HepG2 (cell line): ENCODE results near the gene COQ6. TPM values are rescaled to one million over a fixed set of nuclear protein-coding genes. Genes with fewer than 3 reads are reported as not detected.

ENCODE experiments used
- ADNP ChIP-seq: sonication (generic); formaldehyde crosslinking; IDR thresholded peaks from 2 replicates; pipeline ENCODE4 v1.4.0; 2020; ENCODE audit warnings: missing genetic modification reagents
- FOXM1 ChIP-seq: sonication (generic); formaldehyde crosslinking; IDR thresholded peaks from 2 replicates; pipeline ENCODE4 v1.5.0; 2020; ENCODE audit warnings: missing genetic modification reagents
- GATA4 ChIP-seq: sonication (generic); IDR thresholded peaks from 2 replicates; pipeline ENCODE4 v1.6.1; 2016; ENCODE audit warnings: antibody characterized with exemption, low read depth, borderline replicate concordance
- HMG20B ChIP-seq: conservative IDR thresholded peaks from 2 replicates; pipeline ENCODE4 v1.6.1; 2016; ENCODE audit warnings: missing genetic modification reagents, missing compliant biosample characterization
- KAT8 ChIP-seq: IDR thresholded peaks from 2 replicates; pipeline ENCODE4 v1.6.1; 2016; ENCODE audit warnings: missing genetic modification reagents, missing compliant biosample characterization
- MED1 ChIP-seq: sonication (generic); formaldehyde crosslinking; IDR thresholded peaks from 2 replicates; pipeline ENCODE4 v1.4.0; 2020; ENCODE audit warnings: missing genetic modification reagents
- MEF2D ChIP-seq: sonication (generic); formaldehyde crosslinking; IDR thresholded peaks from 2 replicates; pipeline ENCODE4 v1.5.1; 2020; ENCODE audit warnings: mild to moderate bottlenecking, missing genetic modification reagents
- PHF21A ChIP-seq: sonication (generic); formaldehyde crosslinking; IDR thresholded peaks from 2 replicates; pipeline ENCODE4 v1.5.0; 2020; ENCODE audit warnings: mild to moderate bottlenecking, missing genetic modification reagents
- PPARG ChIP-seq: conservative IDR thresholded peaks from 2 replicates; pipeline ENCODE4 v1.6.1; 2016; ENCODE audit warnings: missing biosample characterization, missing genetic modification reagents
- PRDM15 ChIP-seq: sonication (generic); formaldehyde crosslinking; IDR thresholded peaks from 2 replicates; pipeline ENCODE4 v1.4.0; 2020; ENCODE audit warnings: missing genetic modification reagents
- RARA ChIP-seq: IDR thresholded peaks from 2 replicates; pipeline ENCODE4 v1.6.1; 2016; ENCODE audit warnings: missing genetic modification reagents, missing compliant biosample characterization
- RFX5 ChIP-seq: IDR thresholded peaks from 2 replicates; pipeline ENCODE4 v1.6.1; 2011; ENCODE audit warnings: low read depth, low read length, improper control_type of control experiment
- RFXAP ChIP-seq: sonication (generic); formaldehyde crosslinking; IDR thresholded peaks from 2 replicates; pipeline ENCODE4 v1.4.0; 2020; ENCODE audit warnings: missing genetic modification reagents, borderline replicate concordance
- SAP130 ChIP-seq: IDR thresholded peaks from 2 replicates; pipeline ENCODE4 v1.6.1; 2016; ENCODE audit warnings: low read depth
- SATB2 ChIP-seq: sonication (generic); formaldehyde crosslinking; IDR thresholded peaks from 2 replicates; pipeline ENCODE4 v1.5.0; 2020; ENCODE audit warnings: missing genetic modification reagents
- SP140L ChIP-seq: sonication (generic); formaldehyde crosslinking; IDR thresholded peaks from 2 replicates; pipeline ENCODE4 v1.4.0; 2020; ENCODE audit warnings: missing genetic modification reagents, borderline replicate concordance
- SP2 ChIP-seq: sonication (generic); formaldehyde crosslinking; IDR thresholded peaks from 2 replicates; pipeline ENCODE4 v1.5.1; 2020; ENCODE audit warnings: mild to moderate bottlenecking, missing genetic modification reagents
- STAT5B ChIP-seq: sonication (generic); formaldehyde crosslinking; IDR thresholded peaks from 2 replicates; pipeline ENCODE4 v1.4.0; 2020; ENCODE audit warnings: missing genetic modification reagents
- YEATS2 ChIP-seq: sonication (generic); formaldehyde crosslinking; IDR thresholded peaks from 2 replicates; pipeline ENCODE4 v1.4.0; 2020; ENCODE audit warnings: missing genetic modification reagents, borderline replicate concordance
- ZNF274 ChIP-seq: sonication (generic); formaldehyde crosslinking; IDR thresholded peaks from 2 replicates; pipeline ENCODE4 v1.5.1; 2020; ENCODE audit warnings: mild to moderate bottlenecking, missing genetic modification reagents
- ZNF282 ChIP-seq: fragments of 450-650 bp; IDR thresholded peaks from 2 replicates; pipeline ENCODE4 v1.6.1; 2018; ENCODE audit not compliant: partially characterized antibody
- ZNF552 ChIP-seq: sonication (generic); formaldehyde crosslinking; IDR thresholded peaks from 2 replicates; pipeline ENCODE4 v1.9.0; 2022; ENCODE audit warnings: missing genetic modification reagents, mild to moderate bottlenecking, borderline replicate concordance
- ZNF747 ChIP-seq: sonication (generic); formaldehyde crosslinking; IDR thresholded peaks from 2 replicates; pipeline ENCODE4 v1.8.1; 2023; ENCODE audit warnings: missing genetic modification reagents, mild to moderate bottlenecking, borderline replicate concordance
- ZNF761 ChIP-seq: sonication (generic); formaldehyde crosslinking; conservative IDR thresholded peaks from 2 replicates; pipeline ENCODE4 v1.4.0; 2020; ENCODE audit warnings: mild to moderate bottlenecking, missing genetic modification reagents
- ZNF816 ChIP-seq: sonication (generic); formaldehyde crosslinking; IDR thresholded peaks from 2 replicates; pipeline ENCODE4 v1.8.0; 2022; ENCODE audit warnings: missing genetic modification reagents, mild to moderate bottlenecking, borderline replicate concordance
- polyA plus RNA-seq, 8 experiments: library from polyadenylated mRNA; depleted of rRNA in 3 of 8; stranded (reverse) in 7 of 8; unstranded in 1 of 8; fragments of >200 nt; fragmentation: Illumina TruSeq in 4 of 8; extraction: Trizol in 4 of 8; gene quantifications; 2 replicates each; pipeline versions ENCODE4 v1.2.1 to v1.2.3, GENCODE V29; 2011 to 2016; ENCODE audit warnings: low read depth in 4 of 8, missing spikeins in 1 of 8, mixed read lengths in 1 of 8; ENCODE audit not compliant: insufficient read depth in 1 of 8
- total RNA-seq, 5 experiments: library from RNA; depleted of rRNA; stranded (reverse); fragments of >200 nt; fragmentation: Illumina TruSeq; extraction: Trizol; gene quantifications; 2 replicates each; pipeline ENCODE4 v1.2.3, GENCODE V29; 2016; ENCODE audit warnings: low read depth in 1 of 5
- TF ChIP-seq, protein P1 (sequence below): sonication (generic); formaldehyde crosslinking; IDR thresholded peaks from 2 replicates; pipeline ENCODE4 v1.5.0; 2020; ENCODE audit warnings: missing genetic modification reagents, mild to moderate bottlenecking, borderline replicate concordance

The COQ6 gene
- total and polyA plus RNA-seq, 2 of the 13 experiments (the other 11 are each of a cell fraction or from before 2014, with no cell fraction given), result 18.9 to 34.7 TPM

DNA sequence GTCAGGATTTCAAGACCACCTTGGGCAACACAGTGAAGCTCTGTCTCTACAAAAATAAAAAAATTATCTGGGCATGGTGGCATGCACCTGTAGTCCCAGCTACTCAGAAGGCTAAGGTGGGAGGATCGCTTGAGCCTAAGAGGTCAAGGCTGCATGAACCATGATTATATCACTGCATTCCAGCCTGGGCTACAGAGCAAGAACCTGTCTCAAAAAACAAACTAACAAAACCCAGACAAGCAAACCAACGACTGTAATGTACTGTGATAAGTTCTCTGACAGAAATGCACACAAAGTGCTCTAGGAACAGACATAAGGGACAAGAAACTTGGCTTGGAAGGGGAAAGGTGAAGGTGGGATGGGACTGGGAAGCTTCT is 46.6 kb downstream of the COQ6 start (continued):
- TF ChIP-seq PRDM15 (CRISPR knock-in tag) (no peak), PHF21A (peak; percentile 60; the same call in 1 of the 2 replicates), SATB2 (CRISPR knock-in tag) (no peak), MED1 (peak; percentile 81; the same call in 1 of the 2 replicates), FOXM1 (CRISPR knock-in tag) (no peak), ZNF761 (CRISPR knock-in tag) (no peak), SP140L (CRISPR knock-in tag) (no peak), ADNP (CRISPR knock-in tag) (no peak), RFXAP (CRISPR knock-in tag) (no peak), RFX5 (no peak), ZNF282 (no peak), ZNF816 (0 out of 2 replicates have a peak, but pooled peaks have one; percentile 64), GATA4 (no peak), HMG20B (CRISPR knock-in tag) (peak; percentile 61; the same call in 1 of the 2 replicates), YEATS2 (CRISPR knock-in tag) (no peak), ZNF274 (CRISPR knock-in tag) (no peak), STAT5B (no peak), RARA (CRISPR knock-in tag) (peak; percentile 95), SAP130 (CRISPR knock-in tag) (peak; percentile 59; the same call in 1 of the 2 replicates), PPARG (CRISPR knock-in tag) (peak; percentile 77; the same call in 1 of the 2 replicates), ZNF747 (CRISPR knock-in tag) (no peak), ZNF552 (CRISPR knock-in tag) (no peak), MEF2D (CRISPR knock-in tag) (0 out of 2 replicates have a peak, but pooled peaks have one; percentile 22), SP2 (CRISPR knock-in tag) (no peak), KAT8 (CRISPR knock-in tag) (peak; percentile 41; the same call in 1 of the 2 replicates)
- TF ChIP-seq, protein P1, sequence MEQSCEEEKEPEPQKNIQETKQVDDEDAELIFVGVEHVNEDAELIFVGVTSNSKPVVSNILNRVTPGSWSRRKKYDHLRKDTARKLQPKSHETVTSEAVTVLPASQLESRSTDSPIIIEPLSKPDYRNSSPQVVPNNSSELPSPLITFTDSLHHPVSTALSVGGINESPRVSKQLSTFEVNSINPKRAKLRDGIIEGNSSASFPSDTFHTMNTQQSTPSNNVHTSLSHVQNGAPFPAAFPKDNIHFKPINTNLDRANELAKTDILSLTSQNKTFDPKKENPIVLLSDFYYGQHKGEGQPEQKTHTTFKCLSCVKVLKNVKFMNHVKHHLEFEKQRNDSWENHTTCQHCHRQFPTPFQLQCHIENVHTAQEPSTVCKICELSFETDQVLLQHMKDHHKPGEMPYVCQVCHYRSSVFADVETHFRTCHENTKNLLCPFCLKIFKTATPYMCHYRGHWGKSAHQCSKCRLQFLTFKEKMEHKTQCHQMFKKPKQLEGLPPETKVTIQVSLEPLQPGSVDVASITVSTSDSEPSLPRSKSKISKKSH (CRISPR knock-in tag), result no peak
